ENCODE results near the gene TWF2. TPM values are rescaled to one million over a fixed set of nuclear protein-coding genes. Genes with fewer than 3 reads are reported as not detected.

Gene TWF2
- total and polyA plus RNA-seq, 2 donors from 2014 or later, result 44.0 to 59.9 TPM

DNA sequence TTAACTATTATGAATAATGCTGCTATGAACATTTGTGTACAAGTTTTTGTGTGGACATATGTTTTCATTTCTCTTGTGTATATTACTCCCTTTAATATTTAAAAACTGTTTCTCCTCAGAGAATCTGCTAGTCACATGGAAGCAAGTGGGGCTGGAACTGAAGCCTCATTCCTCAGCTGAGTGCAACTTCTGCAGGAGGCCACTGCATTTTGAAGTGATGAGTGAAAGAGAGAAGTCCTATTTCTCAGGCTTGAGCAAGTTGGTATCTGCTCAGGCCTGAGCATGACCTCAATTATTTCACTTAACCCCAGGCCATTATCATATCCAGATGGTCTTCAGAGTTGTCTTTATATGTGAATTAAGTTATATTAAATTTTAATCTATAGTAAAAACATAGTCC lies 25.1 kb downstream of the TWF2 start:
- Histone ChIP-seq H3K27ac (ENCODE audit: low read depth in 2 of 2, low read length in 2 of 2) (no peak overlapping the region), H3K27me3 (ENCODE audit: control insufficient read depth, insufficient read depth, low read length) (no peaks in the 10 kb centered on the region), H3K4me1 (ENCODE audit: control insufficient read depth in 2 of 3, insufficient read depth in 2 of 3, low read depth in 1 of 3, low read length in 3 of 3) (peaks cover 0 to 19% (median 0%) of the 10 kb centered on the region in 3 donors), H3K36me3 (ENCODE audit: control insufficient read depth in 2 of 3, insufficient read depth in 3 of 3, low read length in 3 of 3) (peaks cover 5 to 58% (median 49%) of the 10 kb centered on the region in 3 donors), H3K4me3 (ENCODE audit: low read length in 3 of 3) (no peak overlapping the region), H3K9ac (ENCODE audit: low read length in 3 of 3) (no peak overlapping the region), H3K9me3 (ENCODE audit: control insufficient read depth in 2 of 3, insufficient read depth in 1 of 3, low read length in 3 of 3) (no peaks in the 10 kb centered on the region)
- intact Hi-C loops (cut with DNase I), result no loop called here
- DNase-seq, result no peak
- FAIRE-seq, result no peak
- TF ChIP-seq, protein P1, sequence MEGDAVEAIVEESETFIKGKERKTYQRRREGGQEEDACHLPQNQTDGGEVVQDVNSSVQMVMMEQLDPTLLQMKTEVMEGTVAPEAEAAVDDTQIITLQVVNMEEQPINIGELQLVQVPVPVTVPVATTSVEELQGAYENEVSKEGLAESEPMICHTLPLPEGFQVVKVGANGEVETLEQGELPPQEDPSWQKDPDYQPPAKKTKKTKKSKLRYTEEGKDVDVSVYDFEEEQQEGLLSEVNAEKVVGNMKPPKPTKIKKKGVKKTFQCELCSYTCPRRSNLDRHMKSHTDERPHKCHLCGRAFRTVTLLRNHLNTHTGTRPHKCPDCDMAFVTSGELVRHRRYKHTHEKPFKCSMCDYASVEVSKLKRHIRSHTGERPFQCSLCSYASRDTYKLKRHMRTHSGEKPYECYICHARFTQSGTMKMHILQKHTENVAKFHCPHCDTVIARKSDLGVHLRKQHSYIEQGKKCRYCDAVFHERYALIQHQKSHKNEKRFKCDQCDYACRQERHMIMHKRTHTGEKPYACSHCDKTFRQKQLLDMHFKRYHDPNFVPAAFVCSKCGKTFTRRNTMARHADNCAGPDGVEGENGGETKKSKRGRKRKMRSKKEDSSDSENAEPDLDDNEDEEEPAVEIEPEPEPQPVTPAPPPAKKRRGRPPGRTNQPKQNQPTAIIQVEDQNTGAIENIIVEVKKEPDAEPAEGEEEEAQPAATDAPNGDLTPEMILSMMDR (IDR thresholded peaks at IDR 0.05; ENCODE audit: borderline replicate concordance, extremely low read depth, insufficient read depth), result no peak

DNA sequence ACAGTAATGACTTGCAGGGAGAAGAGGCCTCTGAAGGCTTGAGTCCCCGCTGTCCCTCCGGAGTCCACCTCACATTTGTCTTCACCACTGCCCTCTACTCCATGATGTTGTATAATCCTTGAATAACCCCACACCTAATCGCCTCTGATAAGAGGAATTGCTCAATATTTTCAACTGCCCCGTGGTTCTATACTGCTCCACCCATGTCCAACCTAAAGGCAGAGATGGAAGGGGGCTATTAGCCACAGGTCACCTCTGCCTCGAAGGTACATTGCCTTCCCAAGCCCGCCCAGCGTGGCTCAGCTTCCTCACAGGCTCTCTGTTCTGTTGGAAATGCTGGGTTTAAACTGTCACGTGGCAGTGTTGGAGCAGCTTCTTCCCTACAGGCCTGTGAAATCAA lies 26.0 kb downstream of the TWF2 start:
- peaks cover 12 to 67% (median 57%) of the 10 kb centered on the region in 3 donors for H3K36me3 ChIP-seq (ENCODE audit: control insufficient read depth in 2 of 3, insufficient read depth in 3 of 3, low read length in 3 of 3)
- FAIRE-seq (no peak), DNase-seq (no peak)
- H3K9me3 ChIP-seq (ENCODE audit: control insufficient read depth in 2 of 3, insufficient read depth in 1 of 3, low read length in 3 of 3), result no peaks in the 10 kb centered on the region
- TF ChIP-seq, protein P1 (IDR thresholded peaks at IDR 0.05; ENCODE audit: borderline replicate concordance, extremely low read depth, insufficient read depth), result no peak
- H3K4me1 ChIP-seq (ENCODE audit: control insufficient read depth in 2 of 3, insufficient read depth in 2 of 3, low read depth in 1 of 3, low read length in 3 of 3), result peaks cover 0 to 12% (median 0%) of the 10 kb centered on the region in 3 donors
- no peaks in the 10 kb centered on the region for H3K27me3 ChIP-seq (ENCODE audit: control insufficient read depth, insufficient read depth, low read length)
- intact Hi-C loops (cut with DNase I), result no loop called here
- no peak overlapping the region for H3K9ac ChIP-seq (ENCODE audit: low read length in 3 of 3)
- no peak overlapping the region for H3K27ac ChIP-seq (ENCODE audit: low read depth in 2 of 2, low read length in 2 of 2)
- no peak overlapping the region for H3K4me3 ChIP-seq (ENCODE audit: low read length in 3 of 3)

DNA sequence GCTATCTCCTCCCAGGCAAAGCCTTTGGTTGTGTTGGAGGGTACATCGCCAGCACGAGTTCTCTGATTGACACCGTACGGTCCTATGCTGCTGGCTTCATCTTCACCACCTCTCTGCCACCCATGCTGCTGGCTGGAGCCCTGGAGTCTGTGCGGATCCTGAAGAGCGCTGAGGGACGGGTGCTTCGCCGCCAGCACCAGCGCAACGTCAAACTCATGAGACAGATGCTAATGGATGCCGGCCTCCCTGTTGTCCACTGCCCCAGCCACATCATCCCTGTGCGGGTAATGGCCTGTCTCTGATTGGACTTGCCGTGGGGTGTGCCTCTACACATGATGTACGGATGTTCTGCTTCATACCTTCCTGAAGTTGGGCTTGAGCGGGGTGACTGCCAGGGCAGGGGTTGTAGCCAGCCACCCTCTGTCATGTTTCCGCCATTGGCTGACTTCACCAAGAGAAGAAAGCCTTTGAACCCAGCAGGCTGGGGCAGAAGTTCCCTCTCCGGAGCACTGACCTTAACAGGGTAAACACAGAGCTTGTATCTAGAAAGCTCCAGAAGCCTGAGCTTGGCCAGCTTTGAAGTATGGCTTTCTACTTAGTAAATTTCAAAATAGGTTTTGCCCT lies 27.6 kb downstream of the TWF2 start:
- no peak overlapping the region for H3K4me3 ChIP-seq (ENCODE audit: low read length in 3 of 3)
- H3K27me3 ChIP-seq (ENCODE audit: control insufficient read depth, insufficient read depth, low read length), result no peaks in the 10 kb centered on the region
- no peak overlapping the region for H3K27ac ChIP-seq (ENCODE audit: low read depth in 2 of 2, low read length in 2 of 2)
- no peak overlapping the region for H3K9ac ChIP-seq (ENCODE audit: low read length in 3 of 3)
- intact Hi-C loops (cut with DNase I), result no loop called here
- H3K9me3 ChIP-seq (ENCODE audit: control insufficient read depth in 2 of 3, insufficient read depth in 1 of 3, low read length in 3 of 3), result no peaks in the 10 kb centered on the region
- DNase-seq (no peak), FAIRE-seq (no peak)
- H3K4me1 ChIP-seq (ENCODE audit: control insufficient read depth in 2 of 3, insufficient read depth in 2 of 3, low read depth in 1 of 3, low read length in 3 of 3), result peaks cover 0 to under 1% (median 0%) of the 10 kb centered on the region in 3 donors
- TF ChIP-seq, protein P1 (IDR thresholded peaks at IDR 0.05; ENCODE audit: borderline replicate concordance, extremely low read depth, insufficient read depth), result no peak
- peaks cover 17 to 77% (median 64%) of the 10 kb centered on the region in 3 donors for H3K36me3 ChIP-seq (ENCODE audit: control insufficient read depth in 2 of 3, insufficient read depth in 3 of 3, low read length in 3 of 3)
